GM23248 (cell line): ENCODE data around the gene CCBE1.

Experiments used
- EZH2 ChIP-seq: fragments of 200-600 bp; sonication (generic); IDR thresholded peaks from 2 replicates; pipeline ENCODE4 v1.6.1; 2018; ENCODE audit warnings: antibody characterized with exemption, mild to moderate bottlenecking; ENCODE audit not compliant: insufficient read depth, poor library complexity, severe bottlenecking
- EZH2phosphoT487 ChIP-seq: fragments of 200-600 bp; sonication (generic); IDR thresholded peaks from 2 replicates; pipeline ENCODE4 v1.6.1; 2018; ENCODE audit warnings: antibody characterized with exemption, moderate library complexity, mild to moderate bottlenecking, low read depth; ENCODE audit not compliant: insufficient read depth

DNA sequence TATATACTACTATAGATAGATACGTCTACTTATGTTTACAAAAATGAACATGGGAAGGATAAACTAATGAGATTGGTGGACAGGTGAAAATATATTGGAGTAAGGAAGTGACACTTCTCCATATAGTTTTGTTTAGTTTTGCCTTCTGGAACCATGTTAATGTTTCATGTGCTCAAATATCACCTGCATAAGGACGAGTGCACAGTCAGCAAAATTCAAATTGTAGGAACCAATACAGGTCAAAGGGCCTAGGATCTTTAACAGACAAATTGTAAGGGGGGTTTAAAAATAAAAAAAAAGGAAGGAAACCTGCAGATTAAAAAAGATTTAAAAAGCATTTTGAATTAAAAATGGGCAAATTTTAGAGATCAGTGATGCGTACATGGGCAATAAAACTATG lies 104.6 kb downstream of the CCBE1 start:
- TF ChIP-seq EZH2phosphoT487 (no peak), EZH2 (no peak)
